ENCODE data around the gene CHPF.
A peak's percentile ranks its signal among the peaks of the same experiment; 100 is the strongest.

The CHPF gene

GRCh38 chr2:219495531-219496122 is 48.0 kb downstream of the CHPF start:
- DNase-seq, result peak; percentile 58

DNA sequence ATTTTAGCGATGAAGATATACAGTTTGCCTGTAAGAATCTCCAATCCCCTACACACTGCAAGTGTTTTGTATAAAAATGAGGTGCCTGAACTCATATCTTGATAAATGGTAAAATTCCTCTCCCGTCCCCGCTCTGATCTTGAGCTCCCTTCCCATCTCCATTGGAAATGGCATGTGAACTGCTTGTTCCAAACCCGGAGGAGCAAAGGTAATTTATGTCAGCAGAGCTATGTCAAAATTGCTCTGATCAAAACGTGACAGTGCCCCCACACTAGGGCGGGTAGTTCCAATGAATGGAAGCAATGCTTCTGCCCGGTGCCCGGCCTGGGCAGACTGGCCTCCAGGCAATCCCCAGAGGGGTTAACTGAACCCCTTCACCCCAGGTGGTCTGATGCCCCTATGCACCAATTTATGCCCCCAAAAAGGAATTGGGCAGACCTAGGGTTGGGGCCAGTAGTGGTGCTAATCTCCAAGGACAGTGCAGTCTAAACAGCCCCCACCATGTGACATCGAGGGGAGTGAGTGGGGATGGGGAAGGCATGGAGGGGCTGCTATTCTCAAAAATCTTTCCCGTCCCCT is 48.6 kb downstream of the CHPF start:
- DNase-seq, result no peak

DNA sequence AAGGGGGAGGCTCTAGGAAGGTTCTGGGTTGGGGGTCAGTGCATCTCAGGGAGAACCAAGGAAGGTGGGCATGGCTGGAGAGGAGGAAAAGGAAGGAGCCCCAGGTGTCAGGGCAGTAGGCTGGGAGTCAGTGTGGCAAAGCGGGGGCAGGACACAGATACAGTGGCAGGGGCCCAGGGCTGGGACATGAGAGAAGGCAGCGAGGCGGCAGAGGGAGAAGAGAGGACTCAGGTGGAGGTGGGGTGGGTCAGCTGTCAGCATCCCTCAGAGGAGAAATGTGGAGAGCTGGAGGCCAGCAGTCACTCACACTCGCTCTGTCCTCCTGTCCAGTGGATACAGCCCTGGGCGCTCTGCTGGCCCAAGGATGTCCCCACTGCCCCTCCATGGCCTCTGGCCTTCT is 50.5 kb downstream of the CHPF start:
- DNase-seq, result no peak

DNA sequence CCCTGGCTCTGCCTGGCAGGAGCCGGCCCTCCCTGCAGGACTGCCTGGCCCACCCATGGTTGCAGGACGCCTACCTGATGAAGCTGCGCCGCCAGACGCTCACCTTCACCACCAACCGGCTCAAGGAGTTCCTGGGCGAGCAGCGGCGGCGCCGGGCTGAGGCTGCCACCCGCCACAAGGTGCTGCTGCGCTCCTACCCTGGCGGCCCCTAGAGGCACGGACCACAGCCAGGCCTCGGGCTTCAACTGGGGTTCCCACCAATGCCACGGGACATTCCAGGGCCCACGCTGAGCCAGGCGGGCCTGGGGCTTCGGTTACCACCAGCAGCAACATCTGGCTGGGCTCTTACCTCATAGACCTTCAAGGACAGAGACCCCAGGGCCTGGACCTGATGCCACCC is 51.0 kb downstream of the CHPF start:
- no peak for DNase-seq

GRCh38 chr2:219491278-219491963 is 52.2 kb downstream of the CHPF start:
- no peak for DNase-seq

GRCh38 chr2:219490600-219491130 is 52.9 kb downstream of the CHPF start:
- no peak for DNase-seq

DNA sequence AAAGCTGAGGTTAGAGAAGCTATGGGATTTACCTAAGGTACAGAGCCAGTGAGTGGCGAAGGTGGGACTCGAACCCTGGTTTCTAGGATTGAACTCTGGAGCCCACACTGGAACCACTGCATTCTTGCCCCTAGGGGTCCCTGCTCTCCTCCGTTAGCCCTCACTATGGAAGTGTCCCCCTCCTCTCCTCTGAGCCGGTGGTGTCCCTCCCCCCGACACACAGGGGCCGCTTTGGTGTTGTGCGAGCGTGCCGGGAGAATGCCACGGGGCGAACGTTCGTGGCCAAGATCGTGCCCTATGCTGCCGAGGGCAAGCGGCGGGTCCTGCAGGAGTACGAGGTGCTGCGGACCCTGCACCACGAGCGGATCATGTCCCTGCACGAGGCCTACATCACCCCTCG is 53.4 kb downstream of the CHPF start:
- DNase-seq, result no peak

DNA sequence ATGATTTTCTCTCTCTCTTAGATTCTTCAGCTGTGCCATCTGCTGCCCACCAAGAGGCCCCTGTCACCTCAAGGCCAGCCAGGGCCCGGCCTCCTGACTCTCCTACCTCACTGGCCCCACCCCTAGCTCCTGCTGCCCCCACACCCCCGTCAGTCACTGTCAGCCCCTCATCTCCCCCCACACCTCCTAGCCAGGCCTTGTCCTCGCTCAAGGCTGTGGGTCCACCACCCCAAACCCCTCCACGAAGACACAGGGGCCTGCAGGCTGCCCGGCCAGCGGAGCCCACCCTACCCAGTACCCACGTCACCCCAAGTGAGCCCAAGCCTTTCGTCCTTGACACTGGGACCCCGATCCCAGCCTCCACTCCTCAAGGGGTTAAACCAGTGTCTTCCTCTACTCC is 54.3 kb downstream of the CHPF start:
- no peak for DNase-seq

Data from inflammatory macrophage treated with lipopolysaccharide for 4 hours (primary cell).